Measurements from ENCODE around the gene TMEM120B. TPM values are rescaled to one million over a fixed set of nuclear protein-coding genes. Genes with fewer than 3 reads are reported as not detected.

Gene TMEM120B
- total RNA-seq, 4 donors from 2014 or later, result 5.9 to 11.2 (median 6.4) TPM

DNA sequence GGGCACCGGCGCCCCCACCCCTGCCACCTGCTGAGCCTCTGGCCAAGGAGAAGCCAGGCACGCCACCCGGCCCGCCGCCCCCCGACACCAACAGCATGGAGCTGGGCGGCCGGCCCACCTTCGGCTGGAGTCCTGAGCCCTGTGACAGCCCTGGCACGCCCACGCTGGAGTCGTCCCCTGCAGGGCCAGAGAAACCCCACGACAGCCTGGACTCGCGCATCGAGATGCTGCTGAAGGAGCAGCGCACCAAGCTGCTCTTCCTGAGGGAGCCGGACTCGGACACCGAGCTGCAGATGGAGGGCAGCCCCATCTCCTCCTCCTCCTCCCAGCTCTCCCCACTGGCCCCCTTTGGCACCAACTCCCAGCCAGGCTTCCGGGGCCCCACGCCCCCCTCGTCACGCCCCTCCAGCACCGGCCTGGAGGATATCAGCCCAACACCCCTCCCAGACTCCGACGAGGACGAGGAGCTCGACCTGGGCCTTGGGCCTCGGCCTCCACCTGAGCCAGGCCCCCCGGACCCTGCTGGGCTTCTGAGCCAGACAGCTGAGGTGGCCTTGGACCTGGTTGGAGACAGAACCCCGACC lies 97.8 kb downstream of the TMEM120B start:
- Histone ChIP-seq H3K4me3 (no peak overlapping the region), H3K36me3 (peaks cover 0 to 45% of the 10 kb centered on the region in 2 donors), H3K9me3 (no peaks in the 10 kb centered on the region), H3K27ac (peak overlapping the region in 3 of 4 donors; percentile 69 to 89 (median 80)), H3K4me1 (peaks cover 40 to 55% of the 10 kb centered on the region in 2 donors), H3K27me3 (no peaks in the 10 kb centered on the region)
- in situ Hi-C loops (cut with MboI; ENCODE audit: low sequenced_read_pairs in 4 of 4) (no loop called here), intact Hi-C loops (cut with DNase I; ENCODE audit: low total_unique reads) (no loop called here)
- ATAC-seq, result no peak
- peak in 1 of 2 donors; percentile 14 for DNase-seq
- TF ChIP-seq POLR2A (IDR thresholded peaks at IDR 0.05), result no peak
- TF ChIP-seq, protein P1, sequence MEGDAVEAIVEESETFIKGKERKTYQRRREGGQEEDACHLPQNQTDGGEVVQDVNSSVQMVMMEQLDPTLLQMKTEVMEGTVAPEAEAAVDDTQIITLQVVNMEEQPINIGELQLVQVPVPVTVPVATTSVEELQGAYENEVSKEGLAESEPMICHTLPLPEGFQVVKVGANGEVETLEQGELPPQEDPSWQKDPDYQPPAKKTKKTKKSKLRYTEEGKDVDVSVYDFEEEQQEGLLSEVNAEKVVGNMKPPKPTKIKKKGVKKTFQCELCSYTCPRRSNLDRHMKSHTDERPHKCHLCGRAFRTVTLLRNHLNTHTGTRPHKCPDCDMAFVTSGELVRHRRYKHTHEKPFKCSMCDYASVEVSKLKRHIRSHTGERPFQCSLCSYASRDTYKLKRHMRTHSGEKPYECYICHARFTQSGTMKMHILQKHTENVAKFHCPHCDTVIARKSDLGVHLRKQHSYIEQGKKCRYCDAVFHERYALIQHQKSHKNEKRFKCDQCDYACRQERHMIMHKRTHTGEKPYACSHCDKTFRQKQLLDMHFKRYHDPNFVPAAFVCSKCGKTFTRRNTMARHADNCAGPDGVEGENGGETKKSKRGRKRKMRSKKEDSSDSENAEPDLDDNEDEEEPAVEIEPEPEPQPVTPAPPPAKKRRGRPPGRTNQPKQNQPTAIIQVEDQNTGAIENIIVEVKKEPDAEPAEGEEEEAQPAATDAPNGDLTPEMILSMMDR (IDR thresholded peaks at IDR 0.05 in 4 of 5, conservative IDR thresholded peaks at IDR 0.05 in 1 of 5), result no peak

DNA sequence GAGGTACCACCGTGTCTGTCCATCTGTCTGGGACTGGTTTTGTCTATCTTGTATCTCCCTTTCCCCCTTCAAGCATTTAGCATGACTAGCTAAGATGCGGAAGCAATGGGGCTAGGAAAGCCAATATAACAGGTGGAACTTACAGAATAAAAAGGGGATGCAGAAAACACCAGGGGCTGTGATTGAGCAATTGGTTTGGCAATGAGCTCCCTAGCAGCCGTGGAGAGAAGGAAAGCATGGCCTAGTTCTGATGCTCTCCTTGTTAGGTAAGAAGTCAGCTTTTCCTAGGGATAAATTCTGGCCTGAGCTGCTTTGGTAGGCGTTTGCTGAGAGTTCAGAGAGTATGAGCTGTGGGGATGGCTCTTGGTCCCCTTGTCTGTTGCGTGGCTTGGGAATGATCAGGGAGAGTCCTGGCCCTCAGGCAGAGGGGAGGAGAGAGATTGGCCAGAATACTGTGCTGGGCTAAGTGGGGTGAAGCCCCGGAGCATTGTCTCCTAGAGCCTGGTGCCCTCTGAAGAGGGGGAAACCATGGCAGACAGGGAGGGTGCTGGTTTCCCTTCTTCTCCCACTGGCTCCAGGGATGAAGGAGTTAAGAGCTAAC lies 98.4 kb downstream of the TMEM120B start:
- in situ Hi-C loops (cut with MboI; ENCODE audit: low sequenced_read_pairs in 4 of 4) (no loop called here), intact Hi-C loops (cut with DNase I; ENCODE audit: low total_unique reads) (no loop called here)
- Histone ChIP-seq H3K9me3 (no peaks in the 10 kb centered on the region), H3K27me3 (no peaks in the 10 kb centered on the region), H3K36me3 (peaks cover 0 to 48% of the 10 kb centered on the region in 2 donors), H3K4me3 (peak overlapping the region; percentile 29 to 56 (median 56)), H3K27ac (peak overlapping the region; percentile 69 to 89 (median 81)), H3K4me1 (peaks cover 37 to 48% of the 10 kb centered on the region in 2 donors)
- TF ChIP-seq POLR2A (IDR thresholded peaks at IDR 0.05), result no peak
- TF ChIP-seq, protein P1 (IDR thresholded peaks at IDR 0.05 in 4 of 5, conservative IDR thresholded peaks at IDR 0.05 in 1 of 5), result no peak
- ATAC-seq (no peak), DNase-seq (peak in 1 of 2 donors; percentile 13)

DNA sequence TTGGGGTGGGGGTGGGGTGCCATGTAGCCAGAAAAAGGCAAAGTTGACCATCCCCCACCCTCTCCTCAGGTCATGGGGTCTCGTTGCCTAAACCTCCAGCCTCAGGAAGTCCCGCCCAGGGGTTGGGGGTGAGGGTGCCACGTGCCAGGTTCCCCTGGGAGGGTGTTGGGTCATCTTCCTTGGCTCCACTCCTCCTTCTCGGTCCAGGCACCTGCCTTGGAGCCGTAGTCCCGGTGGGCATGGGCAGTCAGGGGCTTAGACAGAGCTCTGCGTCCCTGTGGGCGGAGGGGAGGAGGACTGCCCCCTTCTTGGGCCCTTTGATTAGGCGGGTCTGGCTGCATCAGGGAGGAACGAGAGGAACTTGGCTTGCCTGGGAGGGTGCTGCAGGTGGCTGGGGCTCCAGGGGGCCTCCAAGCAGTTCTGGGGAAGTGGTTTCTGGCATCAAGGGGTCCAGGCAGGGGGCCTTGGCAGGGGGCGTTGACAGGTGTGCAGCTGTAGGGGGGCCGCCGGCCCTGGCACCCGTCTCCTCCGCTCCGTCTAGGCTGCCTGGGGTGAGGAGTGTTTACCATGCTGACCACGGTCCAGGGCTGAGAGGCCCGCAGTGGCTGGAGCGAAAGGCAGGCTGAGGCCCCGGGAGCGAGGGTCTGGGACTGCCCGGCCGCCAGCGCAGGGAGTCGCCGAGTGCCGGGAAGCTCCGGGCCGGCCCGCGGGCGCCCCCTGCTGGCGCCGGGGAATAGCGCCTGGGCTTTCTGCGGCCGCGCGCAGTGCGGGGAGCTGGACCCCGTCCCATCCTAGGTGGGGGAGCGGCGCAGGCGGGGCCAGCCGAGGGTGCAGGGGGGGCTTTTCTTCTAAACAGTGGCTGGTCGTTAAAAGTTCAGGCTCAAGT lies 99.1 kb downstream of the TMEM120B start:
- no peak for TF ChIP-seq POLR2A (IDR thresholded peaks at IDR 0.05)
- TF ChIP-seq, protein P1 (IDR thresholded peaks at IDR 0.05 in 4 of 5, conservative IDR thresholded peaks at IDR 0.05 in 1 of 5), result peak; percentile 87 to 100 (median 100)
- H3K27me3 ChIP-seq, result no peaks in the 10 kb centered on the region
- H3K36me3 ChIP-seq, result peaks cover 0 to 54% of the 10 kb centered on the region in 2 donors
- in situ Hi-C loops (cut with MboI; ENCODE audit: low sequenced_read_pairs in 4 of 4), result no loop called here
- H3K4me1 ChIP-seq, result peaks cover 30 to 41% of the 10 kb centered on the region in 2 donors
- DNase-seq, result peak in 1 of 2 donors; percentile 71
- ATAC-seq, result peak; percentile 88
- H3K9me3 ChIP-seq, result no peaks in the 10 kb centered on the region
- intact Hi-C loops (cut with DNase I; ENCODE audit: low total_unique reads), result loop anchor here (1.0 kb wide), 2 partner anchors 16 to 35 kb away; no protein-coding TSS in a partner anchor
- H3K27ac ChIP-seq, result peak overlapping the region; percentile 69 to 89 (median 81)
- peak overlapping the region; percentile 56 to 71 (median 56) for H3K4me3 ChIP-seq

DNA sequence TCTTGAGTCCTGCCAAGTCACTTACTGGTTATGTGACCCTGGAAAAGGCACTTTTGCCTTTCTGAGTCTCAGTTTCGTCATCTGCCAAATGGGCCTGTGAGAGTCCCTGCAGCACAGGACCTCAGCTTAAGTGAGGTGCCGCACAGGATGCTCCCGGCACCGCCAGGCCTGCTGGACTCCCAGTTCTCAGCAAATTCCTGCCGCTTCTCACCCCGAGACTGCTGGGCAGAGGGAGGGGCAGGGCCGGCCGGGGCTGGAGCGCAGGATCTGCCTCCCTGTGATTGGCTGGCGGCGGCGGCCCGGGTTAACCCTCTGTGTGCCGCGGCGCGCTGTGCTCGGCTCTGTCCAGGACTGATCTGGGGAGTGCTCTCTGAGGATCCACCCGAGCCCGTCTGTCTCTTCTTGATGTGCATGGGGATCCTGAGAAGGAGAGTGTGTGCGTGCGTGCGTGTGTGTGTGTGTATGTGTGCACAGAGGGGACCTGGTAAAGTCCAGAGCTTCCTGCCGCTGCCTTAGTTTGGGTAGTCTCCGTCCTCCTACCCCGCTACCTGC lies 99.8 kb downstream of the TMEM120B start:
- DNase-seq, result peak in 1 of 2 donors; percentile 48

More for the DNA sequence above, 99.8 kb downstream of the TMEM120B start:
- H3K4me3 ChIP-seq, result peak overlapping the region; percentile 56 to 71 (median 56)
- in situ Hi-C loops (cut with MboI; ENCODE audit: low sequenced_read_pairs in 4 of 4), result no loop called here
- intact Hi-C loops (cut with DNase I; ENCODE audit: low total_unique reads), result loop anchor here (1.0 kb wide), 2 partner anchors 17 to 36 kb away; no protein-coding TSS in a partner anchor
- H3K36me3 ChIP-seq, result peaks cover 0 to 61% of the 10 kb centered on the region in 2 donors
- ATAC-seq, result peak; percentile 49 to 64
- no peaks in the 10 kb centered on the region for H3K9me3 ChIP-seq
- TF ChIP-seq, protein P1 (IDR thresholded peaks at IDR 0.05 in 4 of 5, conservative IDR thresholded peaks at IDR 0.05 in 1 of 5), result peak in 2 of 5 experiments; percentile 1 to 8
- no peak for TF ChIP-seq POLR2A (IDR thresholded peaks at IDR 0.05)
- peak overlapping the region; percentile 69 to 89 (median 81) for H3K27ac ChIP-seq
- peaks cover 25 to 34% of the 10 kb centered on the region in 2 donors for H3K4me1 ChIP-seq
- no peaks in the 10 kb centered on the region for H3K27me3 ChIP-seq

Data from gastrocnemius medialis (tissue), 4 donors.